ENCODE results near the gene FOXN1. TPM values are rescaled to one million over a fixed set of nuclear protein-coding genes. Genes with fewer than 3 reads are reported as not detected.

Gene FOXN1
- total RNA-seq, 1 experiment from 2014 or later: not detected

DNA sequence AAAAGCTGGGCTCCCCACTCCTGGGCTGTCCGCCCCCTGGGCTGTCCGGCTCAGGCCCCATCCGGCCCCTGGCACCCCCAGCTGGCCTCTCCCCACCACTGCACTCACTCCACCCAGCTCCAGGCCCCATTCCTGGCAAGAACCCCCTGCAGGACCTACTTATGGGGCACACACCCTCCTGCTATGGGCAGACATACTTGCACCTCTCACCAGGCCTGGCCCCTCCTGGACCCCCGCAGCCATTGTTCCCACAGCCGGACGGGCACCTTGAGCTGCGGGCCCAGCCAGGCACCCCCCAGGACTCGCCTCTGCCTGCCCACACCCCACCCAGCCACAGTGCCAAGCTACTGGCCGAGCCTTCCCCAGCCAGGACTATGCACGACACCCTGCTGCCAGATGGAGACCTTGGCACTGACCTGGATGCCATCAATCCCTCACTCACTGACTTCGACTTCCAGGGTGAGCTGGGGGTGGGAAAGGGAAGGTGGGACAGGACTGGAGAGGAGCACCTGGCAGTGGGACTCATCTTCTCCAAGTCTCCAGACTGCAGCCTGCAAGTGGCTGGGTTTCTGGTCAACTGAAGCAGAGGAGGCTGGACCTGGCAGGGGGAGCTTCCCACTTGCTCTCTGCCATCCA, 28.7 kb downstream of the FOXN1 start:
- ChIA-PET POLR2A (no interaction called here), CTCF (interaction anchor here (0.6 to 1.9 kb wide), 7 partner anchors 11 to 105 kb away, joined by 3 to 12 read pairs (median 4); partner anchors contain the start of genes FOXN1 and UNC119)
- Mint-ChIP-seq H3K27me3 (ENCODE audit: low read depth) (no peaks in the 10 kb centered on the region), H3K9me3 (no peaks in the 10 kb centered on the region), H3K27ac (no peak overlapping the region), H3K36me3 (no peaks in the 10 kb centered on the region), H3K4me1 (no peaks in the 10 kb centered on the region), H3K4me3 (no peak overlapping the region)
- ATAC-seq (no peak), DNase-seq (ENCODE audit: low spot score) (no peak)
- TF ChIP-seq ZNF281 (CRISPR knock-in tag; IDR thresholded peaks at IDR 0.05) (no peak), ATF2 (CRISPR knock-in tag; IDR thresholded peaks at IDR 0.05; ENCODE audit: borderline replicate concordance, low read depth) (no peak)

DNA sequence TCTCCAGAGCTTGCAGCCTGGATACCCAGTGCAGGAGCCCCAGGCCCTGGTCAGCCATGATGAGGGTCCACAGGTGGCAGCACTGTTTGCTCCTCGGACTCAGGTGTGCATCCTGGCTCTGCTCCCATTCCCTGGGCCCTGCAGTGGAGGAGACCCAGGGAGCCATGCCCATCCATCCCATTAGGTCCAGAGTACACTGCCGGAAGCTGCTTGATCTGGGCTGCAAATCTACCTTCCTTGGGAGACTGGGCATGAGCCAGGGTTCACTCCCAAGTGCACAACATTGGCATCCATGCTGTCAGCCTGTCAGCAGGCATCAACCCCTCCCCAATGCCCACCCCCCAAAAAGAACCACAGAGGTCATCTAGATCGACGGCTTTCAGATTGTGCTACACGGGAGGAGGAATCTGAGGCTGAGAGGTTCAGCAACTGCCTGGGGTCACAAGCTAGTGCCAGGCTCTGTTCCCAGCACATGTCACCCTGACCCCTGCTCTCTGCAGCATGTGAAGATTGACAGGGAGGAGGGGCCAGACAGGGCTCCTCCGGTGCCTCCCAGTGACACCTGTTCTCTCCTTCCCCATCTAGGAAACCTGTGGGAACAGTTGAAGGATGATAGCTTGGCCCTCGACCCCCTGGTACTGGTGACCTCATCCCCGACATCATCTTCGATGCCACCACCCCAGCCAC, 30.5 kb downstream of the FOXN1 start:
- H3K27ac Mint-ChIP-seq: no peak overlapping the region

More for the DNA sequence above, 30.5 kb downstream of the FOXN1 start:
- ChIA-PET POLR2A (interaction anchor here (0.6 to 0.9 kb wide), 2 partner anchors 9 to 68 kb away, joined by 3 to 4 read pairs; no protein-coding TSS in a partner anchor), CTCF (interaction anchor here (0.9 to 1.9 kb wide), 8 partner anchors 9 to 156 kb away, joined by 3 to 12 read pairs (median 4); no protein-coding TSS in a partner anchor)
- ATAC-seq (no peak), DNase-seq (ENCODE audit: low spot score) (no peak)
- no peaks in the 10 kb centered on the region for H3K4me1 Mint-ChIP-seq
- H3K36me3 Mint-ChIP-seq: no peaks in the 10 kb centered on the region
- no peaks in the 10 kb centered on the region for H3K9me3 Mint-ChIP-seq
- no peaks in the 10 kb centered on the region for H3K27me3 Mint-ChIP-seq (ENCODE audit: low read depth)
- H3K4me3 Mint-ChIP-seq: no peak overlapping the region
- TF ChIP-seq AFF4 (CRISPR knock-in tag; IDR thresholded peaks at IDR 0.05; ENCODE audit: borderline replicate concordance) (no peak), NR1H2 (CRISPR knock-in tag; IDR thresholded peaks at IDR 0.05) (no peak), ZNF416 (CRISPR knock-in tag; IDR thresholded peaks at IDR 0.05) (no peak), USF2 (CRISPR knock-in tag; IDR thresholded peaks at IDR 0.05) (no peak), ZNF425 (CRISPR knock-in tag; conservative IDR thresholded peaks at IDR 0.05) (no peak), MLX (CRISPR knock-in tag; IDR thresholded peaks at IDR 0.05) (no peak), ATF2 (CRISPR knock-in tag; IDR thresholded peaks at IDR 0.05; ENCODE audit: borderline replicate concordance, low read depth) (no peak), SMAD4 (CRISPR knock-in tag; IDR thresholded peaks at IDR 0.05) (no peak), ZMAT4 (CRISPR knock-in tag; IDR thresholded peaks at IDR 0.05) (no peak), JUN (CRISPR knock-in tag; IDR thresholded peaks at IDR 0.05) (no peak), RELA (CRISPR knock-in tag; IDR thresholded peaks at IDR 0.05; ENCODE audit: borderline replicate concordance) (no peak), RORB (CRISPR knock-in tag; IDR thresholded peaks at IDR 0.05) (no peak), TEAD4 (CRISPR knock-in tag; IDR thresholded peaks at IDR 0.05) (no peak)

All from WTC11 (cell line).